Gastroesophageal sphincter (tissue), 4 donors: ENCODE measurements around the gene NBAS. TPM values are rescaled to one million over a fixed set of nuclear protein-coding genes. Genes with fewer than 3 reads are reported as not detected.
"Not testable (repeated sequence)": the region's sequence is repeated elsewhere in the genome, so short reads cannot be mapped to it uniquely, and the experiment has no call there.

ENCODE experiments used
- ATAC-seq: fragments of 150-250 bp; one replicate; pipeline ENCODE4 v1.9.1; 2016; ENCODE audit warnings: mild to moderate bottlenecking, moderate library complexity
- H3K27ac ChIP-seq, 4 donors: fragments of 200-600 bp; sonication (generic) in 3 of 4; 1 replicate in 3 of 4; 2 replicates in 1 of 4; pipeline ENCODE4 v1.5.1; 2016 to 2019
- H3K27me3 ChIP-seq: fragments of 200-600 bp; sonication (generic); one replicate; pipeline ENCODE4 v1.5.1; 2019
- H3K36me3 ChIP-seq, 2 donors: fragments of 200-600 bp; sonication (generic); one replicate each; pipeline ENCODE4 v1.5.1; 2019; ENCODE audit warnings: control low read depth in 1 of 2
- H3K4me1 ChIP-seq, 3 donors: fragments of 200-600 bp; sonication (generic); 1 replicate in 2 of 3; 2 replicates in 1 of 3; pipeline ENCODE4 v1.5.1; 2016 to 2019; ENCODE audit warnings: control low read depth in 2 of 3
- H3K4me3 ChIP-seq, 2 donors: fragments of 200-600 bp; sonication (generic); one replicate each; pipeline ENCODE4 v1.5.1; 2019; ENCODE audit warnings: mild to moderate bottlenecking in 1 of 2, moderate library complexity in 1 of 2
- H3K9me3 ChIP-seq, 3 donors: fragments of 200-600 bp; sonication (generic); one replicate each; pipeline ENCODE4 v1.5.1; 2017 to 2019; ENCODE audit warnings: control low read depth in 2 of 3
- CTCF ChIP-seq, 4 experiments: fragments of 200-600 bp in 2 of 4; fragments of 450-650 bp in 2 of 4; sonication (generic) in 1 of 4; IDR thresholded peaks; one replicate each; pipeline ENCODE4 v1.5.1; 2017 to 2019; ENCODE audit warnings: antibody characterized with exemption in 4 of 4, mild to moderate bottlenecking in 2 of 4, moderate library complexity in 2 of 4
- EP300 ChIP-seq: sonication (generic); formaldehyde crosslinking; IDR thresholded peaks from one replicate; pipeline ENCODE4 v1.6.1; 2017; ENCODE audit warnings: antibody characterized with exemption, mild to moderate bottlenecking
- POLR2A ChIP-seq, 2 donors: fragments of 450-650 bp; IDR thresholded peaks; one replicate each; pipeline ENCODE4 v1.6.1; 2017; ENCODE audit warnings: antibody characterized with exemption in 2 of 2, mild to moderate bottlenecking in 2 of 2, moderate library complexity in 1 of 2
- POLR2AphosphoS5 ChIP-seq: sonication (generic); formaldehyde crosslinking; IDR thresholded peaks from one replicate; pipeline ENCODE4 v1.6.1; 2017; ENCODE audit warnings: antibody characterized with exemption
- whole genome bisulfite sequencing, 2 donors: methylation state at CpG; one replicate each; pipeline ENCODE4 v1.1.5; 2018; ENCODE audit warnings: low coverage in 1 of 2; 5-methylcytosine and 5-hydroxymethylcytosine counted together
- total RNA-seq, 4 donors: library from RNA; depleted of rRNA; stranded (reverse); fragments of >200 nt; gene quantifications; one replicate each; pipeline ENCODE4 v1.1.0, GENCODE V29; 2016

NBAS gene
- total RNA-seq, 4 donors from 2014 or later = 34.9 to 50.9 (median 40.4) TPM

GRCh38 chr2:15251753-15252152 lies 309.4 kb downstream of the NBAS start:
- WGBS, 2 donors = 100% methylated on average over 2 to 3 of the region's 3 CpGs
- Histone ChIP-seq H3K9me3 (peaks cover 0 to 16% (median 0%) of the 10 kb centered on the region in 3 donors), H3K27me3 (no peaks in the 10 kb centered on the region), H3K27ac (no peak overlapping the region), H3K4me1 (no peaks in the 10 kb centered on the region), H3K36me3 (peaks cover 0 to 13% of the 10 kb centered on the region in 2 donors), H3K4me3 (no peak overlapping the region)
- no peak for TF ChIP-seq CTCF (IDR thresholded peaks at IDR 0.05)
- TF ChIP-seq POLR2A (IDR thresholded peaks at IDR 0.05) = no peak
- TF ChIP-seq EP300 = no peak
- no peak for TF ChIP-seq POLR2AphosphoS5
- no peak for ATAC-seq

GRCh38 chr2:15250946-15251345 lies 310.2 kb downstream of the NBAS start:
- ATAC-seq, H3K27ac ChIP-seq, H3K4me3 ChIP-seq, H3K27me3 ChIP-seq, H3K4me1 ChIP-seq: not testable (repeated sequence)
- peaks cover 0 to 16% (median 0%) of the 10 kb centered on the region in 3 donors for H3K9me3 ChIP-seq
- peaks cover 0 to 13% of the 10 kb centered on the region in 2 donors for H3K36me3 ChIP-seq
- 95 to 100% methylated on average over 1 to 3 of the region's 3 CpGs for WGBS, 2 donors

GRCh38 chr2:15246870-15247269 lies 314.3 kb downstream of the NBAS start:
- H3K9me3 ChIP-seq = peaks cover 0 to 16% (median 0%) of the 10 kb centered on the region in 3 donors
- H3K36me3 ChIP-seq = peaks cover 0 to 12% of the 10 kb centered on the region in 2 donors
- ATAC-seq = no peak
- no peaks in the 10 kb centered on the region for H3K4me1 ChIP-seq
- H3K4me3 ChIP-seq = no peak overlapping the region
- H3K27me3 ChIP-seq = no peaks in the 10 kb centered on the region
- H3K27ac ChIP-seq = no peak overlapping the region
- 92 to 100% methylated on average over 3 to 5 of the region's 5 CpGs for WGBS, 2 donors
- no peak for TF ChIP-seq POLR2AphosphoS5
- TF ChIP-seq EP300 = no peak
- TF ChIP-seq POLR2A (IDR thresholded peaks at IDR 0.05) = no peak
- TF ChIP-seq CTCF (IDR thresholded peaks at IDR 0.05) = no peak

GRCh38 chr2:15243762-15244161 lies 317.4 kb downstream of the NBAS start:
- no peak overlapping the region for H3K4me3 ChIP-seq
- H3K9me3 ChIP-seq = no peaks in the 10 kb centered on the region
- H3K4me1 ChIP-seq = no peaks in the 10 kb centered on the region
- H3K27ac ChIP-seq = no peak overlapping the region
- no peak for ATAC-seq
- H3K36me3 ChIP-seq = no peaks in the 10 kb centered on the region
- no peaks in the 10 kb centered on the region for H3K27me3 ChIP-seq
- TF ChIP-seq CTCF (IDR thresholded peaks at IDR 0.05) (no peak), POLR2AphosphoS5 (no peak), POLR2A (IDR thresholded peaks at IDR 0.05) (no peak)
- 83 to 88% methylated on average over 6 of the region's 6 CpGs for WGBS, 2 donors

GRCh38 chr2:15242936-15243461 lies 318.1 kb downstream of the NBAS start:
- Histone ChIP-seq H3K27me3 (no peaks in the 10 kb centered on the region), H3K4me3 (no peak overlapping the region), H3K27ac (no peak overlapping the region), H3K36me3 (no peaks in the 10 kb centered on the region), H3K4me1 (no peaks in the 10 kb centered on the region), H3K9me3 (no peaks in the 10 kb centered on the region)
- TF ChIP-seq POLR2A (IDR thresholded peaks at IDR 0.05) (no peak), POLR2AphosphoS5 (no peak), EP300 (no peak), CTCF (IDR thresholded peaks at IDR 0.05) (no peak)
- WGBS, 2 donors = 82 to 90% methylated on average over 3 of the region's 3 CpGs
- ATAC-seq = no peak
